ENCODE measurements around the gene SPAAR. TPM values are rescaled to one million over a fixed set of nuclear protein-coding genes. Genes with fewer than 3 reads are reported as not detected.

SPAAR gene
- total RNA-seq, 1 experiment from 2014 or later: not detected

DNA sequence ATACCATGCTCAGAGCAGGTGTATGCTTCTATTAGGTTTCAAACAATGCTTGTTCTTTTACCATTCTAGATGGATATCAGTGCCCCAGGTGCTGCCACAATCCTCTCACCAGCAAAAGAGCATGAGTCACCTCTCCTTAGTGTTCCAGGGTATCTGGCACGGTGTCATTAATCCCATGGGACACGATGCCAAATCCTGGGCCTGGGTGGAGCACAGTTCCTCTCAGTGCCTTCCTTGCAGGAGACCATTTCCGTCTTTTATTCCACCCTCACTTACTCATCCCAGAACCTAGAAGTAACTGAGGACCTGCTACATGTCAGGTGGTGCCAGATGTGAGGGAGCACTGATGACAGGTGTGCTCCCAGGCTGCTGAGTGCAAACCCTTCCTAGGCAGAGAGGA, 37.7 kb upstream of the SPAAR start (continued):
- no peak for TF ChIP-seq YY1 (IDR thresholded peaks at IDR 0.05; ENCODE audit: extremely low read depth, insufficient replicate concordance, low read depth, low read length)
- TF ChIP-seq ZNF274 (IDR thresholded peaks at IDR 0.05; ENCODE audit: low read depth, low read length): no peak

DNA sequence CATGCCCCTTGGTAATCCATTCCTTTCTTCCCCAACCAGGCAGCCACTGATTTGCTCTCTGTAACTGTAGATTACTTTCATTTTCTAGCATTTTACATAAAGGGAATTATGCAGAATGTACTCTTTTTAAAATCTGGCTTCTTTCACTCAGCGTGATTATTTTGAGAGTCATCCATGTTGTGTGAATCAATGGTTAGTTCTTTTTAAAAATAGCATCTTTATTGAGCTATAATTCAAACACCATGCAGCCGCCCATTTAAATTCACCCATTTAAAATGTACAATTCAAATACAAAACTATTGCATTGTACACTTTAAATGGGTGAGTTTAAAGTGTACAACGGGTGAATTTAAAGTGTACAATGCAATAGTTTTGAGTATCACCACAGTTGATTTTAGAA, 36.8 kb upstream of the SPAAR start:
- H2AFZ ChIP-seq (ENCODE audit: low read depth, low read length, poor library complexity, severe bottlenecking): no peak overlapping the region
- H3K27me3 ChIP-seq (ENCODE audit: insufficient read depth, low read length): no peaks in the 10 kb centered on the region
- H4K20me1 ChIP-seq (ENCODE audit: insufficient read depth): no peaks in the 10 kb centered on the region
- H3K9ac ChIP-seq (ENCODE audit: low read length): no peak overlapping the region
- ATAC-seq (no peak), DNase-seq (ENCODE audit: low read depth, low spot score) (no peak)
- POLR2A ChIA-PET: interaction anchor here (1.1 kb wide), 1 partner anchor 37 kb away, joined by 3 read pairs; no protein-coding TSS in a partner anchor
- no peaks in the 10 kb centered on the region for H3K36me3 ChIP-seq (ENCODE audit: control insufficient read depth in 1 of 2, insufficient read depth in 2 of 2, low read length in 2 of 2)
- RAD21 ChIA-PET (ENCODE audit: low non-redundant PET in 1 of 2, low total read pairs in 2 of 2, uncharacterized antibody in 2 of 2, unreplicated experiment in 2 of 2): no interaction called here
- peaks cover 3 to 6% of the 10 kb centered on the region in 2 experiments; a peak in 2 of 4 replicates for H3K4me1 ChIP-seq (ENCODE audit: control insufficient read depth in 1 of 2, insufficient read depth in 2 of 2, low read length in 2 of 2)
- H3K79me2 ChIP-seq (ENCODE audit: insufficient read depth, low read length): no peaks in the 10 kb centered on the region
- H3K27ac ChIP-seq (ENCODE audit: low read depth, low read length): no peak overlapping the region
- H3K9me2 ChIP-seq (ENCODE audit: insufficient read depth): no peaks in the 10 kb centered on the region
- peaks cover 7 to 8% of the 10 kb centered on the region in 2 experiments; a peak in 1 of 4 replicates for H3K9me3 ChIP-seq (ENCODE audit: control insufficient read depth in 1 of 2, insufficient read depth in 1 of 2, low read depth in 1 of 2, low read length in 2 of 2)
- no TSS peak for BruUV-seq (replicated peaks)
- TF ChIP-seq, protein P1, sequence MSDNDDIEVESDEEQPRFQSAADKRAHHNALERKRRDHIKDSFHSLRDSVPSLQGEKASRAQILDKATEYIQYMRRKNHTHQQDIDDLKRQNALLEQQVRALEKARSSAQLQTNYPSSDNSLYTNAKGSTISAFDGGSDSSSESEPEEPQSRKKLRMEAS (IDR thresholded peaks at IDR 0.05): no peak
- no peak for TF ChIP-seq POLR2AphosphoS5 (IDR thresholded peaks at IDR 0.05; ENCODE audit: low read depth, low read length)
- no peak for TF ChIP-seq POLR2A (IDR thresholded peaks at IDR 0.05; ENCODE audit: borderline replicate concordance, extremely low read depth, insufficient read depth, insufficient read length)
- no peak for TF ChIP-seq RAD21 (IDR thresholded peaks at IDR 0.05; ENCODE audit: low read depth)
- no peak for TF ChIP-seq CBX3 (IDR thresholded peaks at IDR 0.05; ENCODE audit: low read depth)
- TF ChIP-seq, protein P2, sequence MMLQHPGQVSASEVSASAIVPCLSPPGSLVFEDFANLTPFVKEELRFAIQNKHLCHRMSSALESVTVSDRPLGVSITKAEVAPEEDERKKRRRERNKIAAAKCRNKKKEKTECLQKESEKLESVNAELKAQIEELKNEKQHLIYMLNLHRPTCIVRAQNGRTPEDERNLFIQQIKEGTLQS (IDR thresholded peaks at IDR 0.05): no peak
- TF ChIP-seq EZH2 (IDR thresholded peaks at IDR 0.05): no peak
- CTCF ChIA-PET: interaction anchor here (0.7 to 1.4 kb wide), 2 partner anchors 10 to 37 kb away, joined by 3 to 12 read pairs; no protein-coding TSS in a partner anchor
- intact Hi-C loops (cut with micrococcal nuclease): no loop called here
- no peak overlapping the region for H3K4me3 ChIP-seq (replicated peaks in 1 of 2; ENCODE audit: low read depth in 1 of 2, low read length in 2 of 2)
- H3K4me2 ChIP-seq (ENCODE audit: low read length): no peak overlapping the region
